Measurements from ENCODE around the gene ISOC2.
A peak's percentile ranks its signal among the peaks of the same experiment; 100 is the strongest.

Gene ISOC2

DNA sequence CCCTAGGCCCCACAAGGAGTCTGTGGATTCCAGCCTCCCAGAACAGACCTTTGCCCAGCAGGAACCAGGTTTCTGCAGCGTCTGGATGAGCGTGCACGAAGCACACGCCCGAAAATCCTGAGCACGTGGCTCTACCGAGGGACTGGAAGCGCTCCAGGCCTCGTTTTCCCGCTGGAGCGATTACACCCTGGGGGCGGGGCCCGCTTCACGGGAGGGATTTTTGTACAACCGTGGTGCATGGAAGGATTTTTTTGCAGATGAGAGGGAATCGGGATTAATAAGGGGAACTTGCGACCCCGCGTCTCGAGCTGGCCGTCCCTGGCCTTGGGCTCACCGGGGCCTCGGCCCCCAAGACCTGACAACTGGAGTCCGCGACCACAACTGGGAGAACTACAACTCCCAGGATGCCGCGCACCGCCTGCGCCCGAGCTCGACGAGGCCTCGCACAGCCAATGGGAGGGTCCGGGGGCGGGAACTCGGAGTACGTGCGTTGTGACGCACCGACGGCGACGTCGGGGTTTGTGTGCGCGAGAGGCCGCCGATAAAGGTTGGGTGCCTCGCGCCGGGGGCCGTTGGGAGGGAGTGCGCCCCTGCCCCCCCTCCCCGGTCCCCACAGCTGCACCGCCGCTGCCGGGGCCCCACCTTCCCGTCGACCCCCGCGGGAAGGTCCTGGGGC, 14.8 kb upstream of the ISOC2 start, which contains the start of gene ZNF628:
Gene ZNF628, plus strand, starts transcription at position 518 of the 676 bp plus-strand sequence. CDS start 3,294 bp downstream, outside the sequence.
- peak; percentile 96 for DNase-seq

DNA sequence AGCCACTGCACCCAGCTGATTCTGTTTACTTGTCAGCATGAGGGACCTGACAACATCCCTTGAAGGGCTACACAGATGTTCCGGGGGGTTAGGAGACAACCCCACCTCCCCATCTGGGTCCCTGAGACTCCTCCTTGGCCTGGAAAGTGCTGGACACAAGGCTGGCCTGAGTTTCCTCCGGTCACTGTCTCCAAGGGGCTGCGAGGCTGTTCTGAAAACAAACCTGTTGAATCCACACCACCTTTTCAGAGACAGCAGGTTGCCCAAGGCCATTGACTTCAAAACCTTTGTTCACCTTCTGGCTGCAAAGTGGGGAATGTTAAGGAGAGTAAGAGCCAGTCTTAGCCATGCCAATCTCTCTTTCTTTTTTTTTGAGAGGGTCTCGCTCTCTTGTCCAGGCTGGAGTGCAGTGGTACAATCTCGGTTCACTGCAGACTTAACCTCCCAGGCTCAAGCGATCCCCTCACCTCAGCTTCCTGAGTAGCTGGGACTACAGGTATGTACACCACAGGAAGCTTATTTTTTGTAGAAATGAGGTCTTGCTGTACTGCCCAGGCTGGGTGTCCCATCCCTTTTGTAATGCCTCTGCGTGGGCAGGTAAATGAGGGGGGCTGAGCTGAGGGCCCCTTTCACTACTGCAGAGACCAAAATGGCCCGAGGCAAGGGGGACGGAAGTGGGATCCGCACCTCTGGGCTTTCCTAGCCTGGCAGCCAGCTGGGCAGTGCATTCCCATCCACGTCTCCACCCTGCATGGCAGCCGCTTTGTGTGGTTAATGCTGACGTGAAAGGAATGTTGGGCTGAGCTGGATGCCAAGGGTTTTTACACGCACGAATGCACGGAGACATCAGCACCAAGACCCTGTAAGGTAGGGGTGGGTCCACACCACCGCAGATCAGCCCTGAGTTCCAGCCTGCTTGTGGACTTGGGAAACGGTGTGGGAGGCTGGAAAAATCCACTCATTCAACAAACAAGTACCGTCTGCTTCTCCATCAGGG, 13.1 kb upstream of the ISOC2 start:
- no peak for DNase-seq

DNA sequence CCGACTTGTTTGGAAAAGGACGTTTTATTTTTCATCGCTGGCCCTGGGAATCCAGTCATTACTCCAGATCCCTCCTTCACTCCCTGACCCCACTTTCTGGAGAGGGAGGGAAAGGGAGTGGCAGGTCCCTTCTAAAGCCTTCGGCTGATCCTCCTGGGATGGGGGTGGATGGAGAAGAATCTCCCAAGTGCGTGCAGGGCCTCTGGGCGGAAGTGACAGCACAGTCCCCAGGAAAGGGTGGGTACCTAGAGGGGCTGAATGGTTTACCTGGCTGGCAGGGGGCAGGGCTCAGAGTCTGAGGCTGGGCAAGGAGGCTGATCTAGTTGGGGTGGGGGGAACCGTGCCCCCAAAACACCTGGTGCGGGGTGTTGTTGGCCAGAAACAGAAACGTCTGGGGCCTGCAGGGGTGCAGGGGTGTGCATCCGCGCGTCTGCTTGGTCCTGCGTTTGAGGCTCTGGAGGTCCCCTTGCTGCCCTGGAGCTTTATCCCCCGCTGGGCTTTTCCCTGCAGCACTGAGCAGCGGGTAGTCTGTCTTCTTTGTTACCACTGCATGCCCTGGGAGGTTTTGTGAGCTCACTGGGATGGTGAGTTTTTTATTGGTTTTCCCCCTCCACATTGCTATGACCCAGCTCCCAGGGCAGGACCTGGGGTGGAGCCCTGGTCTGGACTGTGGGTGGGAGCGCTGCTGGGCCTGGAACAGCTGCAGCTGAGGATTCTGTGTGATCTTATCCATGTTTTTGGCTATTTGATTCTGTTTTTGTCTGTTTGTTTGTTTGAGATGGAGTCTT, 12.0 kb upstream of the ISOC2 start:
- DNase-seq: no peak

DNA sequence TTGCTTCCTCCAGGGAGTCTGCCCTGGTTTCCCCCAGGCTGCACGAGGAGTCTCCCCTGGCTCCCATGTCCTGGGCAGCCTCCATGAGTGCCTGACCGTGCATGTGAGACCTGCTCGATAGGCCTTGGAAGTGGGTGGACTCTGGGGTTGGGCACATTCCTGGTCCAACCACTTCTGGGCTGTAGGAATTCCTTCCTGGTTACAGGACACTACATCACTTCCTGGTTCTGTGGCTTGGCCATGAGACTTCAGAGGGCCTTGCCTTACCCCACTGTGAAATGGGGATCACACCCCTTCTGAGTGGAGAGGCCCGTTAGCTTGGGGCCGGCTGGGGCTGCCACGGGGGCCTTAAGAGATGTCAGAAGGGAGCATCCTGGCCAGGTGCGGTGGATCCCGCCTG, 11.0 kb upstream of the ISOC2 start:
- no peak for DNase-seq

DNA sequence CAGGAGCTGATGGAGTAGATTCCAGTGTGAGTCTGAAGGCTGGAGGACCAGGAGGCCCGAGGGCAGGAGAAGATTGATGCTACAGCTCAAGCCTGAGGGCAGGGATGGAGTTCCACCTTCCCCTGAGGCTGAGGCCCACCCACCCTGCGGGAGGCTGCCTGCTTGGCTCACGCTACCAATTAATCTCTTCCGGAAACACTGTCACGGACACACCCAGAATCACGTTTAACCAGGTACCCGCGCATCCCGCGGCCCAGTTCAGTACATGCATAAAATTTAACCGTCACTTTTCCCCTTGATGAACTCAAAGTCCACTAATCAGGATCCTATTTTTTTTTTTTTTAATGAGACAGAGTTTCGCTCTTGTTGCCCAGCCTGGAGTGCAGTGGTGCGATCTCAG, 9.8 kb upstream of the ISOC2 start:
- no peak for DNase-seq

DNA sequence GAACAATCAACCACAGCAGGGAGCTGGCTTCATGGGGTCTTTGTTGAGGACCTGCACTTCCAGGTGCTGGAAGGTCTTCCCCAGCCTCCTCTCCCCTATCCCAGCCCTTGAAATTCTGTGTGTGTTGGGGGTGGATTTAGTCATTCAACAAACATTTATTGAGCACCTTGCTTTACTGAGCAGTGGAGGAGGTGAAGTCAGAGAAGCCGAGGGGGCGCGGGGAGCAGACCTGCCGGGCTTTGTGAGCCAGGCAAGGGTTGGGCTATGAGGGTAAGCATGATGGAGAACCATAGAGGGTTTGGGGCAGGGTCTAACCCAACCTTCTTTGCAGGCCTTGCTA, 6.6 kb upstream of the ISOC2 start:
- DNase-seq: no peak

DNA sequence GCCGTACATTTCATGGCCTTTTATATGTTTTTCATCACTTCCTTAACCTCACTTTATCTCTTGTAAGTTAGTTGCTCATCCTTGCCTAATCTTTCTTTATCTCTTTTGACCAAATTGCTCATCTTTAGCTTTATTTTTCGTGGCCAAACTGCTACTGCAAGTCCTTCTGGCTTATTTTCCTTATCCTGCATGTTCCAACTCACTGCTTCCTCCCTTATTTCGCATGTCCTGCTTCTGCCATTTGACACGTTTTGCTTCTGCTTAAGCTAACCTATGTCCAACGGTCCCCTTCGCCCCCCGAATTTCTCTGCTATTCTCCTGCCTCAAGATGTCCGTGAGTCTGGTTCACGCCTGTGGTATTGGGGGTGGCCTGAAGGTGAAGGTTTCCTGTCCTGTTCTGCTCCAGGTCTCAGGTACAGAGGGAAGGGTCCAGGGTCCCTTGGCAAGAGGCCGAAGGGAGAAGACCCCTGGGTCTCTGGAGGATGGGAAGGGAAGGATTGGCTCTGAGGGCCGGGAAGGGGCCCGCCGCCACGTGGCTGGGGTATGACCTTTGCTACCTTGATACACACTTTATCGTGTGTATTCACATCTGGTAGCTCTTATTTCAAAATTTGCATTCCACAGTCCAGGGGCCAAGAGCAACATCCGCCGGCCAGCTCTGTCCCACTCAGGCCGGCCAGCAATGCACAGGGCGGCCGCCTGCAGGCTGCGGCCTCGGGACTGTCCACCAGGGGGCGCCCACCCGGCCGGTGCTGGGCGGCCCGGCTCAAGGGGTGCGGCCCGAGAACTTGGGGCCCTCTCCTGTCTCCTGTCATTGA, 6.0 kb upstream of the ISOC2 start:
- peak; percentile 9 for DNase-seq

DNA sequence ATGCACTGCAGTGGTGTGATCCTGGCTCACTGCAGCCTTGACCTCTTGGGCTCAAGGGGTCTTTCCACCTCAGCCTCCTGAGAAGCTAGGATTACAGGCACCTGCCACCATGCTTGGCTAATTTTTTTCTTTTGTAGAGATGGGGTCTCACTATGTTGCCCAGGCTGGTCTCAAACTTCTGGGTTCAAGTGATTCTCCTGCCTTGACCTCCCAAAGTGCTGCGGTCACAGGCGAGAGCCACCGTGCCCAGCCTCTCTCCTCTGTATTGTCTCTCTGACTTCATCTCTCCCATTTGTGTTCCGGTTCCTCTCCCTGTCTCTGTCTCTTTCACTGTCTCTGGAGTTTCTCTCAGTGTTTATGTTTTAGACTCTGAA, 4.8 kb upstream of the ISOC2 start:
- DNase-seq: no peak

DNA sequence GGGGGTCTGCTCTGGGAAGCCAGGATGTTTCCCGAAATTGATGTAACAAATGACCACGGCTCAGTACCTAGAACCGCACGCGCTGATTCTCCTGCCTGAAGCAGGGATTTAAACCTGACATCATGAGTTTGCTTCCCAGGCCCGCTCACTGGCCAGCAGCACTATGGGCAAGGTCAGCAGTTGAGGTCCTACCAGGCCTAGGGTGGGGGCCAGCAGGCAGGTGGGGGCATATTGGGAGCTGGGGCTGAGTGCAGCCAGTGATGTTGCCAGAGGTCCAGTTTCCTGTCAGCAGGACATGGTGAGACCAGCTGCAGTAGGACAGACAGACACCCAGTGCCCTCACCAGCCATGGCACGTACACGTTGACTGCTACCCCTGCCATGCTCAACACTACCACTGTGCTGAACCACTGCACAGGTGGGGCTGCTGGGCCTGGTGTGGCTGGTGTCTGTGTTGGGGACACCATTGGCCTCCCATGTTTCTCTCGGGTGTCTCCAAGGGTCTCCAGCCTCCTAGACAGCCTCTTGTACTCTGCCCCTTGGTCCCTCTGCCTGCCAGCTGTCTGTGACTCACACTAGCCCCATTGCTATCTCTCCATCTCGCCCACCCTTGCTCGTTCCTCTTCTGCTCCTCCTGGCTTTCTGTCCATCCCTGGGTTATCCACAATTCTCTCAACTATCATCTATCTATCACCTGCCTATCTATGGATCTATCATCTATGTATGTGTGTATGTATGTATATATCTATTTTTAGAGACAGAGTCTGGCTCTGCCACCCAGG, 4.2 kb upstream of the ISOC2 start:
- no peak for DNase-seq

DNA sequence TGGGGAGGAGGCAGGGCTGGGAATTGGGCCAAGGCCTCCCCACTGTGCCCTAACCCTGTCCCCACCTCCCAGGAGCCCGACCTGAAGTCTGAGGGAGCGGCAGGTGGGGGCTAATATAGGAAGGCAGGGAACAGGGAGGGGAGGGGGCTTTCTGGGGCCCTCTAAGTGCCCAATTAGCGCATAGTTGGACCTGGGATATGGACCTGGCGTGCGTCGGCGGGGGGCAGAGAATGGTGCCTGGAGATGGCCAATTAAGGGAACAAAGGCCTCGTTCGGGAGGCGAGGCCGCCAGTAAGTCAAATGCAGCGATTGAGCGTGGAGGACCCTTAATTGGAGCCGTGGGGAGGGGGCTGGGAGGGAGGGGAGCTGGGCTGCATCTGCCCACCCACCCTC, 3.2 kb upstream of the ISOC2 start, which contains the start of gene C19orf85:
Gene C19orf85, minus strand, starts transcription at position 90 of the 393 bp plus-strand sequence. CDS start 197 bp downstream, outside the sequence.
- no peak for DNase-seq

DNA sequence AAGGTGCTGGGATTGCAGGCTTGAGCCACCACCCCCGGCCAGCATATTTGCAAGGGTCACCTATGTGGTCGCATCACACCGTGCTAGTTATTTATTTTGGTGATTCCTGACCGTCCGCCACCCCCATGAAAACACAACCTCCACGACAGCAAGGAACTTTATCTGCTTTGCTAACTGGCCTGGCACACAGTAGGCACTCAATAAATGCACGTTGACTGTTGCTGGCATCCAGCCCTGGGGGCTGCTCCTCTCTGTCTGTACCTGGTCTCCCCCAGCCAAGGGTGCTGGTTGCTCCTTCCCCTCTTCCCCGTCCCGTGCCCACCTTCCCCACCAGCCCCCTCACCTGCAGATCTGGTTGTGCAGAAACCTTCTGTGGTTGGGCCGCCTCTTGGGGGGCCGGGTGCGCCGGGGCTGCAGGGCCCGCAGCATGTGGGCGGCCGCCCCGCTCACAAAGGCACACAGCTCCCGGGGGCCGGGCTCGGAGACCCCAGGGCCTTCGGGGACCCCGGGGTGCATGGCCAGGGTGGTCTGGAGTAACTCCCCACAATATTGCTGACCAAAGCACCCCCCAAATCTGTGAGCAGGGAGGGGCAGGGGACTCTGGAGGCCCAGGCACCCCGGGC, 2.7 kb upstream of the ISOC2 start:
- no peak for DNase-seq

DNA sequence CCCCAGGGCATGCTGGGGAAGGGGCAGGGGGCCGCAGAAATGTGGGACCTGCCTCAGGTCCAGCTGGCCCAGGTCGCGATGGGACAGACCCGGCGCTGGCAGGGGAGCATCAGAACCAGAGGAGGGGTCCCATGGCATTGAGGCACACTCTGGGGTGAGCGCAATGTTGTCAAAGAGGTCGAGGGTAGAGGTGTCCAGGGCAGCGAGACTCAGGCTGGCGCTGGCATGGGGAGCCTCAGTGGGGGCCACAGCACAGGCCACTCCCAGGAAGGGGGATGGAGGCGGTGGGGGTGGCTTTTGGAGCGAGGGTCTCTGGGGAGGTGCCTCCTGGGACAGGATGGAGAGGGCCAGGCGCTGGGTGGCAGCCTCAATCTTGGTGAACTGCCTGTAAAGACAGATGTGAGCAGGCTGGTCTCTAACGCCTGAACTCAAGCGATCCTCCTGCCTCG, 2.2 kb upstream of the ISOC2 start:
- DNase-seq: no peak

DNA sequence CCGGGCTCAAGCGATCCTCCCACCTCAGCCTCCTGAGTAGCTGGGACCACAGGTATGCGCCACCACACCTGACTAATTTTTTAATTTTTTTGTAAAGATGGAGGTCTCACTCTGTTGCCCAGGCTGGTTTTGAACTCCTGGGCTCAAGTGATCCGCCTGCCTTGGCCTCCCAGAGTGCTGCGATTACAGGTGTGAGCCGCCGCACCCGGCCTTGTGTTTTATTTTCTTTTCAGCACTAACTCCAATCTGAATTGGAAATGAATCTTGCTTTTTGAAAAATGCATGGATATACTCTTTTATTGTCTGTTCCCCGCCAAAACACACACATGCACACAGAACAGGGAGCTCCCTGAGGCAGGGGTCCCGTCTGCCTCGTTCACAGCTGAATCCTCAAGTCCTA, 1.3 kb upstream of the ISOC2 start:
- no peak for DNase-seq

DNA sequence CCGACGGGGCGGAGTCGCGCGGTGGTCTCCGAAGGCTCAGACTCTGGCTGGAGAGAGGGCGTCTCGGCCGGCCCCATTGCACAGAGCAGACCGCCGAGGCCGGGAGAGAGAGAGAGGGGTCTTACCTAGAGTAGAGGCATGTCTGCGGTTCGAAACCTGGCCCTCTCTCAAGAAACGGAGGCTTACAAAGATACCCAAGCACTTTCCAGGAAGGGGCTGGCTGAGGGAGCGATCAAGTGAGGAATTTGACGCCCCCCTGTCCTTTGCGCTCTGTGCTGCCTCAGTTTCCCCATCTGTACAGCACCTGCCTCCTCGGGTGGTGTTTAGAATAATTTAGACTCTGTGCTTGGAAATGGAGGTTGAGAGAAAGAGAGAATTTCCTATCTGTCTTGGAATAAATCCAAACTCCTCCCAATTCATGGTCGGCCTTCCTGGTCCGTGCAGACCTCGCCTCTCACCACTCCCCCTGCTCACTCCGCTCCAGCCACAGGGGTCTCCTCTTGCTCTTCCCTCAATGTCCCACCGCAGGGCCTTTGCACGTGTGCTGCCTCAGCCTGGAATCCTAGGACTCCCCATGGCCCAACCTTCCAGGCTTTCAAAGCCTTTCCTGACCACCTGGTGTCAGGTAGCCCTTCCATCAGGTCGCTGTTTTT, 658 bp upstream of the ISOC2 start:
- peak; percentile 26 for DNase-seq

DNA sequence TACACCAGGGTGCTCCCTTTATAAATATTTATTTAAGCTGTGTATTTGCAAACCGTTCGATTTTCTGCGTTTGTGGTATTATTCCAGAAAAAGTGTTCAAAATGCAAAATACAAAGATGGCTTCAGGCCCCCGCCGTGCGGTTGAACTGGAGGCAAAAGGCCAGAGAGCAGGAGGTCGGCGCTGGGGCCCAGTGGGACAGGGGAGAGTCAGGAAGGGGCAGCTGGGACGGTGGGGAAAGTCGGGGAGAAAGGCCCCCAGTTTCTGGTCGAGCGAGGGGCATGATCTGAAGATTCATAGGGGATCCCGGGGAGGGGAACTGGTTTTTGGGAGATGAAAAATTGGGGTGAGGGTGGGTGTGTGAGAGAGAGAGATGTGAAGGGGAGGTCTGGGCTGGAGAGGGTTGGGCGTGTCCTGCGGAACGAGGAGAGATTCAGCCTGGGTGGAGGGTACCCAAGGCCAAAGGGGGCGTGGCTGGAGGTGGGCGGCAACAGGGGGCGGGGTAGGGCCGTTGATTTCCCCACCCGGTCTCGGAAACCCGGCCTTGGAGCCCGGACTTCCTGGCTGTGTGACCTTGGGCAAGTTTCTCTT, 678 bp downstream of the ISOC2 start:
- peak; percentile 71 for DNase-seq

DNA sequence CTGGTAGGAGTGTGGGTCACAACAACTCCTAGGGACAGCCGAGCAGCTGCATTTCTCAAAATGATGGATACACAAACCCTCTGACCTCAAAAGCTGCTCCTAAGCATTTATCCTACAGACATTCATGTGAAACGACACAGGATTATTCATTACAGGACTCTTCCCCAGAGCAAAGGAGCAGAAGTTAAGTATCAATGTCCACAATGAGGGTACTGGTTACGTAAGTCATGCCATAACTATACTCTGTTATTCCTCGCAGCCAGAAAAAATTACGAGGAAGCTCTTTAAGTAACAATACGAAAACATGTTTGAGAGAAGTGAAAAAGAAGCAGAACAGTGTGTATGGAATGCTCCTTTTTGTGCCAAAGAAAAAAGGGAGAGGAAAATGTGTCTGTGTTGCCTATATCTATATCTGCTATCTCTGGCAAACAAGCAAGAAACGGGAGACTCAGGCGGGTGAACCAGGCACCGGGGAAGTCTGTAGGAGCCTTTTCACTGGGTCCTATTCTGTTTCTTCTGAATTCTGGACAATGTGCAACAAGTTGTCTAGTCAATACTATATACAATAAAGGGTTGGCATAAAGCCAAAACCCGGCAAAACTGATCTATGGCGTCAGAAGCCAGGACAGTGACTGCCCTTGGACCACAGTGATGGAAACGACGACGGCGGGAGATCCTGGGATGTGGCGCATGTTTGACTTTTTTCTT, 1.3 kb downstream of the ISOC2 start:
- DNase-seq: peak; percentile 14

DNA sequence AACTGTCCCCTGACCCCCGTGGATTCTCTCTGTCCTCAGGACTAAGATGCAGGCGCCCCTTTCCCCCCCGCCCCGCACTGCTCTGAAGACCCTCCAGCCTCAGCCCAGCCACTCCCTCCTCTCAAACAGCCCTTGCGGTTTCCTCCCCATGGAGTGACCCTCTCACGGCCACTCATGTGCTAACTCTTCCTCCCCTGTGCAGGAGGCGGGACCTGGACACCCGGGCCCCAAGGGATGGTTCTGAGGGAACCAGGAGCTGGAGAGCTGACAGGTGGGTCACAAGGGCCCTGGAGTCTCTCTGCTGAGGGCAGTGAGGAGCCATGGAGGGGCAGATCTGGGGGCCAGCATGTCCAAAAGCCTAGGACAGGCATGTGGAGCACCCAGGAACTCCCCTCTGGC, 1.9 kb downstream of the ISOC2 start:
- DNase-seq: no peak

DNA sequence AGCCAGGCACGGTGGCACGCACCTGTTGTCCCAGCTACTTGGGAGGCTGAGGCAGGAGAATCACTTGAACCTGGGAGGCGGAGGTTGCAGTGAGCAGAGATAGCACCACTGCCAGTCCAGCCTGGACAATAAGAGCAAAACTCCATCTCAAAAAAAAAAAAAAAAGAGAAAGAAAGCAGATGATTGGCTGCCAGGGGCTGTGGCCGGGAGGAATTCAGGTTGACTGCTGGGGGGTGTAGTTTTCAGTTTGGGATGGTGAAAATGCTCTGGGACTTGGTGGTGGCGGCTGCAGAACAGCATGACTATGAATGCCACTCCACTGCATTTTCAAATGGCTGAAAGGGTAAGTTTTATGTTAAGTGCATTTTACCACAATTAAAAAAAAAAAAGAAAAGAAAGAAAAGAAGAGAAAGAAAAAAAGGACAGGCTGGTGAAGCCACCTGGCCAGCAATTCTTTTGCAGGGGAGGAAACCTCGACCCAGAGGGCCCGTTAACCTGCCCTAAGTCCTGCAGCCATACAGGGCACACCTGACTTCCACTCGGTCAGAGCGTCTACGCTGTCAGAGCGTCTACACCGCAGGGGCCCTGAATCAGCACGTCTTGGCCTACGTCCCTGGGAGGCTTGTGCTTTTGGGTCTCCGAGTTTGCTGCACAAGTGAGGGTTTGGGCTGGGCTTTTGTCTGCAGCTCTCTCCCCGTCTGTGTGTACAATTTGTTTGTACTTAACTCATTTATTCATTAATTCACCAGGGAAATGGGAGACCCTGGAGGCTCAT, 3.6 kb downstream of the ISOC2 start:
- DNase-seq: no peak

DNA sequence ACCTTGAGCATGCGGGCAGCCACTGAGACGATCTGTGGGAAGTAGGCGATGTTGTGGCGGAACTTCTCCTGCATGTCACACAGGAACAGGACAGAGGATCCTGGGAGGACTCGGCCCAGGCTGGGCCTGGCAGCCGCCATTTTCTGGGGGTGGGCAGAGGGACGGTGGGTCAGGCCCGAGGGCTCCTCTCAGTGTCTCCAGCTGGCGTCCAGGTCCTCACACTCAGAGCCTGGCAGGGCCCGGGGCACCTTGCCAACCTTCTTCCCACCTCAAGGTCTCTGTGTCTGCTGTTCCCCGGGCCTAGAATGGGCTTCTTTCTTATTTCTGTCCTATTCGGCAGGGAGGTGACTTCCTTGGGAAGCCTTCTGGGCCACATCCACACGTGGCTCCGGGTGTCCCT, 5.1 kb downstream of the ISOC2 start:
- DNase-seq: no peak
